ENCODE measurements around the gene DYNLT2.
"Not testable (repeated sequence)": the region's sequence is repeated elsewhere in the genome, so short reads cannot be mapped to it uniquely, and the experiment has no call there.

Gene DYNLT2

GRCh38 chr6:169783971-169784820 is 32.8 kb upstream of the DYNLT2 start:
- no peak for DNase-seq (ENCODE audit: low read depth in 1 of 2, low spot score in 1 of 2)

GRCh38 chr6:169783401-169783800 is 32.0 kb upstream of the DYNLT2 start:
- DNase-seq (ENCODE audit: low read depth in 1 of 2, low spot score in 1 of 2), result no peak

GRCh38 chr6:169782966-169783365 is 31.6 kb upstream of the DYNLT2 start:
- no peak for DNase-seq (ENCODE audit: low read depth in 1 of 2, low spot score in 1 of 2)

GRCh38 chr6:169780571-169781091 is 29.3 kb upstream of the DYNLT2 start:
- DNase-seq (ENCODE audit: low read depth in 1 of 2, low spot score in 1 of 2), result no peak

- DNase-seq (ENCODE audit: low read depth in 1 of 2, low spot score in 1 of 2), result no peak
Measured at GRCh38 chr6:169779896-169780295, 28.5 kb upstream of the DYNLT2 start.

- no peak for DNase-seq (ENCODE audit: low read depth in 1 of 2, low spot score in 1 of 2)
Measured at GRCh38 chr6:169779092-169779815, 27.9 kb upstream of the DYNLT2 start.

- DNase-seq (ENCODE audit: low read depth in 1 of 2, low spot score in 1 of 2), result no peak
Measured at GRCh38 chr6:169778646-169779045, 27.3 kb upstream of the DYNLT2 start.

- no peak for DNase-seq (ENCODE audit: low read depth in 1 of 2, low spot score in 1 of 2)
Measured at GRCh38 chr6:169777896-169778295, 26.5 kb upstream of the DYNLT2 start.

- no peak for DNase-seq (ENCODE audit: low read depth in 1 of 2, low spot score in 1 of 2)
Measured at GRCh38 chr6:169776379-169776778, 25.0 kb upstream of the DYNLT2 start.

- no peak for DNase-seq (ENCODE audit: low read depth in 1 of 2, low spot score in 1 of 2)
Measured at GRCh38 chr6:169775321-169775720, 23.9 kb upstream of the DYNLT2 start.

- DNase-seq (ENCODE audit: low read depth in 1 of 2, low spot score in 1 of 2), result no peak
Measured at GRCh38 chr6:169774347-169774746, 23.0 kb upstream of the DYNLT2 start.

GRCh38 chr6:169766921-169767736 is 15.8 kb upstream of the DYNLT2 start:
- DNase-seq (ENCODE audit: low read depth in 1 of 2, low spot score in 1 of 2), result no peak

- DNase-seq (ENCODE audit: low read depth in 1 of 2, low spot score in 1 of 2), result no peak
Measured at GRCh38 chr6:169766232-169766631, 14.9 kb upstream of the DYNLT2 start.

- not testable (repeated sequence) for DNase-seq (ENCODE audit: low read depth in 1 of 2, low spot score in 1 of 2)
Measured at GRCh38 chr6:169765789-169766188, 14.4 kb upstream of the DYNLT2 start.

- no peak for DNase-seq (ENCODE audit: low read depth in 1 of 2, low spot score in 1 of 2)
Measured at GRCh38 chr6:169763881-169764280, 12.5 kb upstream of the DYNLT2 start.

GRCh38 chr6:169763308-169763707 is 11.9 kb upstream of the DYNLT2 start:
- no peak for DNase-seq (ENCODE audit: low read depth in 1 of 2, low spot score in 1 of 2)

GRCh38 chr6:169755162-169755561 is 3.8 kb upstream of the DYNLT2 start:
- no peak for DNase-seq (ENCODE audit: low read depth in 1 of 2, low spot score in 1 of 2)

- no peak for DNase-seq (ENCODE audit: low read depth in 1 of 2, low spot score in 1 of 2)
Measured at GRCh38 chr6:169752074-169752623, 777 bp upstream of the DYNLT2 start.

GRCh38 chr6:169746556-169746955 is 4.8 kb downstream of the DYNLT2 start:
- DNase-seq (ENCODE audit: low read depth in 1 of 2, low spot score in 1 of 2), result no peak

- no peak for DNase-seq (ENCODE audit: low read depth in 1 of 2, low spot score in 1 of 2)
Measured at GRCh38 chr6:169745405-169745804, 6.0 kb downstream of the DYNLT2 start.

- no peak for DNase-seq (ENCODE audit: low read depth in 1 of 2, low spot score in 1 of 2)
Measured at GRCh38 chr6:169741344-169741743, 10.0 kb downstream of the DYNLT2 start.

Data from stimulated activated CD4-positive, alpha-beta T cell treated with anti-CD3 and anti-CD28 coated beads, Interleukin-15, amount 100 ng/mL, for 1 hour (primary cell).